Liver (tissue), 9 donors: ENCODE results near the gene SEZ6L. TPM values are rescaled to one million over a fixed set of nuclear protein-coding genes. Genes with fewer than 3 reads are reported as not detected.

ENCODE experiments used
- DNase-seq: peaks from one replicate; pipeline ENCODE4 v3.0.0-alpha.2; 2017; ENCODE audit warnings: low spot score
- H3K27ac ChIP-seq, 2 donors: one replicate each; pipeline ENCODE4 v1.7.0; 2013; ENCODE audit warnings: inconsistent platforms in 2 of 2, low read length in 2 of 2, control low read depth in 1 of 2, low read depth in 1 of 2, mild to moderate bottlenecking in 1 of 2
- H3K27me3 ChIP-seq, 4 donors: one replicate each; pipeline versions ENCODE4 v1.6.1 to v1.7.0; 2013; ENCODE audit warnings: low read length in 3 of 4, inconsistent platforms in 1 of 4, mild to moderate bottlenecking in 1 of 4, moderate library complexity in 1 of 4; ENCODE audit not compliant: control insufficient read depth in 4 of 4, insufficient read depth in 4 of 4
- H3K36me3 ChIP-seq, 4 donors: one replicate each; pipeline versions ENCODE4 v1.6.1 to v1.7.0; 2013; ENCODE audit warnings: low read length in 3 of 4, mild to moderate bottlenecking in 3 of 4, low read depth in 1 of 4, moderate library complexity in 1 of 4; ENCODE audit not compliant: control insufficient read depth in 4 of 4, insufficient read depth in 3 of 4
- H3K4me1 ChIP-seq, 4 donors: one replicate each; pipeline versions ENCODE4 v1.6.1 to v1.7.0; 2013; ENCODE audit warnings: low read length in 3 of 4, mild to moderate bottlenecking in 3 of 4, moderate library complexity in 1 of 4; ENCODE audit not compliant: control insufficient read depth in 4 of 4, insufficient read depth in 4 of 4
- H3K4me3 ChIP-seq, 3 donors: one replicate each; pipeline versions ENCODE4 v1.6.1 to v1.7.0; 2013; ENCODE audit warnings: low read length in 3 of 3, control low read depth in 1 of 3, low read depth in 1 of 3, mild to moderate bottlenecking in 1 of 3
- H3K9ac ChIP-seq, 2 donors: one replicate each; pipeline ENCODE4 v1.7.0; 2013; ENCODE audit warnings: low read length in 2 of 2, mild to moderate bottlenecking in 2 of 2, moderate library complexity in 2 of 2, control low read depth in 1 of 2, low read depth in 1 of 2
- H3K9me3 ChIP-seq, 4 donors: one replicate each; pipeline versions ENCODE4 v1.6.1 to v1.7.0; 2013; ENCODE audit warnings: low read length in 3 of 4; ENCODE audit not compliant: control insufficient read depth in 4 of 4
- ATF3 ChIP-seq: IDR thresholded peaks from 2 replicates; pipeline ENCODE4 v1.6.1; 2016; ENCODE audit warnings: antibody characterized with exemption
- EGR1 ChIP-seq, 2 donors: IDR thresholded peaks; 2 replicates each; pipeline ENCODE4 v1.6.1; 2016 to 2018; ENCODE audit warnings: antibody characterized with exemption in 2 of 2, low read depth in 2 of 2
- FOXA1 ChIP-seq: IDR thresholded peaks from 2 replicates; pipeline ENCODE4 v1.6.1; 2016; ENCODE audit warnings: antibody characterized with exemption
- GABPA ChIP-seq, 2 donors: IDR thresholded peaks in 1 of 2; conservative IDR thresholded peaks in 1 of 2; 2 replicates each; pipeline ENCODE4 v1.6.1; 2016; ENCODE audit warnings: antibody characterized with exemption in 2 of 2, mild to moderate bottlenecking in 1 of 2, moderate library complexity in 1 of 2
- HNF4A ChIP-seq, 2 donors: conservative IDR thresholded peaks; 2 replicates each; pipeline ENCODE4 v1.6.1; 2016; ENCODE audit warnings: antibody characterized with exemption in 2 of 2, mild to moderate bottlenecking in 2 of 2
- HNF4G ChIP-seq: IDR thresholded peaks from 2 replicates; pipeline ENCODE4 v1.6.1; 2016; ENCODE audit warnings: antibody characterized with exemption
- JUND ChIP-seq, 2 donors: IDR thresholded peaks; 2 replicates each; pipeline ENCODE4 v1.6.1; 2016; ENCODE audit warnings: antibody characterized with exemption in 2 of 2
- NR2F2 ChIP-seq: IDR thresholded peaks from 2 replicates; pipeline ENCODE4 v1.6.1; 2016; ENCODE audit warnings: antibody characterized with exemption
- RAD21 ChIP-seq, 2 donors: IDR thresholded peaks; 2 replicates each; pipeline ENCODE4 v1.6.1; 2016; ENCODE audit warnings: antibody characterized with exemption in 2 of 2, mild to moderate bottlenecking in 2 of 2
- RXRA ChIP-seq, 2 donors: IDR thresholded peaks; 2 replicates each; pipeline ENCODE4 v1.6.1; 2017 to 2018; ENCODE audit warnings: antibody characterized with exemption in 2 of 2, mild to moderate bottlenecking in 1 of 2
- SP1 ChIP-seq: IDR thresholded peaks from 2 replicates; pipeline ENCODE4 v1.6.1; 2018; ENCODE audit warnings: antibody characterized with exemption, mild to moderate bottlenecking
- TAF1 ChIP-seq: conservative IDR thresholded peaks from 2 replicates; pipeline ENCODE4 v1.6.1; 2016; ENCODE audit warnings: antibody characterized with exemption, mild to moderate bottlenecking
- YY1 ChIP-seq: IDR thresholded peaks from 2 replicates; pipeline ENCODE4 v1.6.1; 2016; ENCODE audit warnings: antibody characterized with exemption, mild to moderate bottlenecking
- WGBS: extraction: QIAGEN DNeasy Blood & Tissue Kit; methylation state at CpG from one replicate; pipeline ENCODE4 v1.1.7; 2013; 5-methylcytosine and 5-hydroxymethylcytosine counted together
- polyA plus RNA-seq, 2 donors: library from polyadenylated mRNA; stranded (reverse) in 1 of 2; unstranded in 1 of 2; fragments of 200-250 nt in 1 of 2; fragments of >200 nt in 1 of 2; fragmentation: Nextera tagmentation in 1 of 2; extraction: Ambion mirVana in 1 of 2; gene quantifications; one replicate each; pipeline versions ENCODE4 v1.2.1 to v1.2.3, GENCODE V29; 2013 to 2015
- total RNA-seq, 2 donors: library from RNA; depleted of rRNA; stranded (reverse); fragments of >200 nt; gene quantifications; one replicate each; pipeline ENCODE4 v1.2.3, GENCODE V29; 2014
- TF ChIP-seq, protein P1 (sequence below): IDR thresholded peaks from 2 replicates; pipeline ENCODE4 v1.6.1; 2016; ENCODE audit warnings: antibody characterized with exemption
- TF ChIP-seq, protein P2 (sequence below): fragments of 150-350 bp; IDR thresholded peaks from 2 replicates; pipeline ENCODE4 v1.5.1; 2017; ENCODE audit warnings: improper control_type of control experiment, low read depth, low read length; ENCODE audit not compliant: missing input control
- donor health status: healthy.
- donor health status: healthy.
- donor health status: healthy.
- donor health status: healthy.
- donor health status: healthy.

Gene SEZ6L
- total and polyA plus RNA-seq, 4 donors: under 0.01 to 0.70 (median 0.08) TPM; not detected in 1

DNA sequence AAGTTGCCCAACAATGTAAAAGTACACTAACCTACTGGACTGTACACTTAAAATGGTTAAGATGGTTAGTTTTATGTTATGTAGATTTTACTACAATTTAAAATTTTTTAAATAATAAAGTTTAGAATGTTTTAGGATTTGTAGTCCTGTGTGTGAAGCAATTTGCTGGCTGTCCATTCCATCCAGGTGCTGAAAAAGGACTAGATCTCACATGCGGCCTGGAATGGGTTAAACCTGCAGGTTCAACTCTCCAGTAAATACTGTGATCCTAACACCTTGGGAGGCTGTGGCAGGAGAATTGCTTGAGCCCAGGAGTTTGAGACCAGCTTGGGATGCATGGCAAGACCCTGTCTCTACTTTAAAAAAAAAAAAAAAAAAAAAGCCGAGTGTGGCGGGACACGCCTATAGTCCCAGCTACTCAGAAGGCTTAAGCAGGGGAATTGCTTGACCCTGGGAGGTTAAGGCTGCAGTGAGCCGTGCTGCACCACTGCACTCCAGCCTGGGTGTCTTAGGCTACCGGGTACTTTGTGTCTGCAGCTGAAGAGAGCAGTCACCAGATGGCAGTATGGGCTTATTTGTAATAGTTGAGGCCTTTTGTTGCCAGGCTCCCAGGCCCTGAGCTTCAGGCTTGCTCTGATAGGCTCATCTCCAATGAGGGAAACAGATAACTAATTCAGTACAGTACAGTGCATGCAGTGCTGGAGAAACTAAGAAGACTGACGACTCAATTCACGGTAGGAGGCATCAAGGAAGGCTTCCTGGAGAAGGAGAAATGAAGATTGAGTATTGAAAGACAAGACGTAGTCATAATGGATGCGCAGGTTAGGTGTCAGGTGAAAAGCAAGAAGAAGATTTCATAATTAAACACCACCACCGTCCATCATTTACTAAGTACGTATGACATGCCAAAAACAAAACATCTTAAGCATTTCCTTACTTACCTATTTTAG lies 195.1 kb downstream of the SEZ6L start (continued):
- TF ChIP-seq, protein P1, sequence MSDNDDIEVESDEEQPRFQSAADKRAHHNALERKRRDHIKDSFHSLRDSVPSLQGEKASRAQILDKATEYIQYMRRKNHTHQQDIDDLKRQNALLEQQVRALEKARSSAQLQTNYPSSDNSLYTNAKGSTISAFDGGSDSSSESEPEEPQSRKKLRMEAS: no peak
- TF ChIP-seq JUND (IDR thresholded peaks at IDR 0.05): no peak
- no peak for TF ChIP-seq TAF1
- no peak for TF ChIP-seq RXRA (IDR thresholded peaks at IDR 0.05)
- TF ChIP-seq NR2F2: no peak

DNA sequence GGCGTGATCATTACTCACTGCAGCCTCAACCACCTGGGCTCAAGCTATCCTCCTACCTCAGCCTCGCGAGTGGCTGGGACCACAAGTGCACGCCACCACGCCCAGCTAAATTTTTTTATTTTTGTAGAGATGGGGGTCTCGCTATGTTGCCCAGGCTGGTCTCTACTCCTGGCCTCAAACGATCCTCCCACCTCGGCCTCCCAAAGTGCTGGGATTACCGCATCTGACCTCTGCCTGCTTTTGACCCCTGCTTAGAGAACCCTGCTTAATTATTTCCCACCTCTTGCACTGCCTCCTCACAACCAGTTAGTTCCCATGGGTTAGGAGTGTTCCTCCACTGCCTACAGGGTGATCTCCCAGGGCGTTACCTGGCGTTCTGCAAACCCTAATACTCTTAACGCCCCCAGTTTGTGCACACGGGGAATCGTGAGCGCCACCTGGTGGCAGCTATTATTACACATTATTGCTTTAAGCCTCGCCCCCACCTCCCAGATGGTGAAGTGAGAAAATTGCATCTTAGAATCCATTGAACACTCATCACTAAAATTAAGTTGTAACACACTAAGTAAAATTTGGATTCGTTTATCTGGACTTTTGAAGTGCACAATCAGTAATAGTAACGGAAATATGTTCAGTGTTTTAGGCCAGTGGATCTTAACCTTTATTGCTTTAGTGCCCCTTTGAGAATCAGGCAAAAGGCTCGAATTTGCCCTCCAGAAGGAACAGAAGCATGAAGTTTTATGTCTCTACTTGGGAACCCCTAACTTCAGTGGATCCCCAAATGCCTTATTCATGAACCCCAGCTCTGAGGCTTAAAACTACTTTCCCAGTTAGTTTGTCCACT lies 198.4 kb downstream of the SEZ6L start:
- no peak overlapping the region for H3K4me3 ChIP-seq
- H3K9me3 ChIP-seq: no peaks in the 10 kb centered on the region
- H3K36me3 ChIP-seq: no peaks in the 10 kb centered on the region
- H3K27ac ChIP-seq: no peak overlapping the region
- H3K9ac ChIP-seq: no peak overlapping the region
- H3K4me1 ChIP-seq: no peaks in the 10 kb centered on the region
- peak; percentile 57 for DNase-seq
- H3K27me3 ChIP-seq: peaks cover 0 to 13% (median 2%) of the 10 kb centered on the region in 4 donors
- WGBS: 41% methylated on average over 19 of the region's 19 CpGs
- TF ChIP-seq ATF3: no peak
- TF ChIP-seq GABPA (IDR thresholded peaks at IDR 0.05 in 1 of 2, conservative IDR thresholded peaks at IDR 0.05 in 1 of 2): no peak
- no peak for TF ChIP-seq EGR1 (IDR thresholded peaks at IDR 0.05; ENCODE audit: low read depth in 2 of 2)
- no peak for TF ChIP-seq HNF4A (conservative IDR thresholded peaks at IDR 0.05)
- TF ChIP-seq HNF4G: no peak
- TF ChIP-seq YY1: no peak
- no peak for TF ChIP-seq RXRA (IDR thresholded peaks at IDR 0.05)
- TF ChIP-seq, protein P2, sequence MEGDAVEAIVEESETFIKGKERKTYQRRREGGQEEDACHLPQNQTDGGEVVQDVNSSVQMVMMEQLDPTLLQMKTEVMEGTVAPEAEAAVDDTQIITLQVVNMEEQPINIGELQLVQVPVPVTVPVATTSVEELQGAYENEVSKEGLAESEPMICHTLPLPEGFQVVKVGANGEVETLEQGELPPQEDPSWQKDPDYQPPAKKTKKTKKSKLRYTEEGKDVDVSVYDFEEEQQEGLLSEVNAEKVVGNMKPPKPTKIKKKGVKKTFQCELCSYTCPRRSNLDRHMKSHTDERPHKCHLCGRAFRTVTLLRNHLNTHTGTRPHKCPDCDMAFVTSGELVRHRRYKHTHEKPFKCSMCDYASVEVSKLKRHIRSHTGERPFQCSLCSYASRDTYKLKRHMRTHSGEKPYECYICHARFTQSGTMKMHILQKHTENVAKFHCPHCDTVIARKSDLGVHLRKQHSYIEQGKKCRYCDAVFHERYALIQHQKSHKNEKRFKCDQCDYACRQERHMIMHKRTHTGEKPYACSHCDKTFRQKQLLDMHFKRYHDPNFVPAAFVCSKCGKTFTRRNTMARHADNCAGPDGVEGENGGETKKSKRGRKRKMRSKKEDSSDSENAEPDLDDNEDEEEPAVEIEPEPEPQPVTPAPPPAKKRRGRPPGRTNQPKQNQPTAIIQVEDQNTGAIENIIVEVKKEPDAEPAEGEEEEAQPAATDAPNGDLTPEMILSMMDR: peak; percentile 56
- TF ChIP-seq, protein P1: no peak
- no peak for TF ChIP-seq JUND (IDR thresholded peaks at IDR 0.05)
- no peak for TF ChIP-seq TAF1
- peak in 1 of 2 donors; percentile 53 for TF ChIP-seq RAD21 (IDR thresholded peaks at IDR 0.05)
- no peak for TF ChIP-seq FOXA1
- TF ChIP-seq SP1: no peak

- Histone ChIP-seq H3K4me3 (no peak overlapping the region), H3K9me3 (no peaks in the 10 kb centered on the region), H3K9ac (no peak overlapping the region), H3K36me3 (no peaks in the 10 kb centered on the region), H3K27ac (no peak overlapping the region), H3K4me1 (no peaks in the 10 kb centered on the region), H3K27me3 (peaks cover 0 to 18% (median 4%) of the 10 kb centered on the region in 4 donors)
- 82% methylated on average over 4 of the region's 4 CpGs for WGBS
- no peak for DNase-seq
- TF ChIP-seq SP1 (no peak), HNF4A (conservative IDR thresholded peaks at IDR 0.05) (no peak), YY1 (no peak), EGR1 (IDR thresholded peaks at IDR 0.05; ENCODE audit: low read depth in 2 of 2) (no peak)
- TF ChIP-seq, protein P2: no peak
Observed at GRCh38 chr22:26372890-26373289, 203.6 kb downstream of the SEZ6L start.
